Fibroblast of pulmonary artery (primary cell): ENCODE results near the gene INTS1.

Source experiments
- DNase-seq: peaks from one replicate; pipeline ENCODE4 v3.0.0-alpha.2; 2010; ENCODE audit warnings: low read depth
- H3K4me3 ChIP-seq: replicated peaks from 2 replicates; pipeline ENCODE4 v1.5.1; 2011; ENCODE audit warnings: low read depth, mild to moderate bottlenecking, control low read depth, low read length, moderate library complexity
- TF ChIP-seq, protein P1 (sequence below): IDR thresholded peaks from 2 replicates; pipeline ENCODE4 v1.5.1; 2011; ENCODE audit warnings: mild to moderate bottlenecking, control low read depth, low read length, inconsistent platforms; ENCODE audit errors: missing control alignments

INTS1 gene

DNA sequence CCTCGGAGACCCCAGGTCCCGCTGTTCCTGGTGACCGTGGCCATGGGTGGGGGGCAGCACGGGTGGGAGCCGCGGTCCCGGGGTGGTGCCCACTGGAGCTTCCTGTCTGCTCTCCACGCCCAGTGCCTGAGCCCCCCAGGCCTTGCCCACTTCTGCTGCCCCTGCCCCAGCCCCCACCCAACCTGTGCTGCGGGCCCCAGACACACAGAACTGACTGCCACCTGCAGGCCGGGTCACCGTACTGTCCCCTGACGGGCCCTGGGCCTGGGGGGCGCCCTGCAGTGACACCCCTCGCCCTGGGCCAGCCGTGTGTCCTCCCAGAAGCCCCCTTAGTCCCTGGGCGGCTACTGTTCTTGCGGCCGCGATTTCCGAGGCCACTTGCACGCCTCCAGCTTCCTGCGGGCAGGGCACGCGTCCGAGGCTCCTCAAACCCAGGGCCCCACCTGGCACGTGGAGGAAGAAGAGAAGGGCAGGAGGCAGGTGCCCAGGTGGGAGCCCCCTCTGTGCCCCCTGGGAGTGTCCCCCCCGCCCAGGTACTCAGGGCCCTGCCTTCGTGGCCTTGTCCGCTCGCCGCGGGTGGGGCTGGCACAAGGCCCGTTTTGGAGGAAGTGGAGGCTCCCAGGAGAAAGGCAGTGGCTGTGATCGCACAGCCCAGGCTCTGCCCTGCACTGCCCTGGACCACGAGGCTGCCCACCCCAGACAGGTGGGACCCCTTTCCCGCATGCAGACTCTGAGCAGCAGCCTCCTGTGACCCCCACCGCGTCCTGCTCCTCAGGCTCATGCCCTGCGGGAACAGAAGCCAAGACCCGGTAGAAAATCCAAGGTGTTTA is 41.4 kb upstream of the INTS1 start:
- no peak overlapping the region for H3K4me3 ChIP-seq
- DNase-seq, result no peak
- TF ChIP-seq, protein P1, sequence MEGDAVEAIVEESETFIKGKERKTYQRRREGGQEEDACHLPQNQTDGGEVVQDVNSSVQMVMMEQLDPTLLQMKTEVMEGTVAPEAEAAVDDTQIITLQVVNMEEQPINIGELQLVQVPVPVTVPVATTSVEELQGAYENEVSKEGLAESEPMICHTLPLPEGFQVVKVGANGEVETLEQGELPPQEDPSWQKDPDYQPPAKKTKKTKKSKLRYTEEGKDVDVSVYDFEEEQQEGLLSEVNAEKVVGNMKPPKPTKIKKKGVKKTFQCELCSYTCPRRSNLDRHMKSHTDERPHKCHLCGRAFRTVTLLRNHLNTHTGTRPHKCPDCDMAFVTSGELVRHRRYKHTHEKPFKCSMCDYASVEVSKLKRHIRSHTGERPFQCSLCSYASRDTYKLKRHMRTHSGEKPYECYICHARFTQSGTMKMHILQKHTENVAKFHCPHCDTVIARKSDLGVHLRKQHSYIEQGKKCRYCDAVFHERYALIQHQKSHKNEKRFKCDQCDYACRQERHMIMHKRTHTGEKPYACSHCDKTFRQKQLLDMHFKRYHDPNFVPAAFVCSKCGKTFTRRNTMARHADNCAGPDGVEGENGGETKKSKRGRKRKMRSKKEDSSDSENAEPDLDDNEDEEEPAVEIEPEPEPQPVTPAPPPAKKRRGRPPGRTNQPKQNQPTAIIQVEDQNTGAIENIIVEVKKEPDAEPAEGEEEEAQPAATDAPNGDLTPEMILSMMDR, result no peak

DNA sequence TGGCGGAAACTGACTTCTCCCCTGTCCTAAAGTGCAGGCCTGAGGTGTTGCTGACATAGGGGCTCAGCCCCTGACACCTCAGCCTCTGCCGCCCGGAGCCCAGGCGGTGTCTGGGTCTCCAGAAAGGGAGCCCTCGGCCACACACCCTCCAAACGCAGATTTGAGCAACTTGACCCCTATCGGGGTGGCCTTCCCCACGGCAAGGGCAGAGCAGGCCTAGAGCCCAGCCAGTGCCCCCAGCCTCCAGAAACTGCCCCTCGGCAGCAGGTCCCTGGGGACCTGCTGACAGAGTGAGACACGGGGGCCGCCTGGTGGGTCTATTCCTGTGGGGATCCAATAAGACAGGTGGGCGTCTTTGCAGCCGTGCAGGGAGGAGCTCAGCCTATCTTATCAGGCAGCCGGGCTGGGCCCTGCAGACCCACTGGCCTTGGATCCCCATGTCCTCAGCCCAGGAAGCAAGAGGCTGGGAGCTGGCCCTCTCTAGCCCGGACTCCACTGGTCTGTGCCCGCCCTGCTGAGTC is 40.8 kb upstream of the INTS1 start:
- TF ChIP-seq, protein P1, result no peak
- no peak for DNase-seq
- H3K4me3 ChIP-seq, result no peak overlapping the region

- TF ChIP-seq, protein P1, result no peak
- DNase-seq, result no peak
- no peak overlapping the region for H3K4me3 ChIP-seq
Observed at GRCh38 chr7:1544178-1544895, 40.1 kb upstream of the INTS1 start.

- TF ChIP-seq, protein P1, result no peak
- no peak for DNase-seq
- H3K4me3 ChIP-seq, result no peak overlapping the region
Observed at GRCh38 chr7:1543826-1544177, 39.6 kb upstream of the INTS1 start.

DNA sequence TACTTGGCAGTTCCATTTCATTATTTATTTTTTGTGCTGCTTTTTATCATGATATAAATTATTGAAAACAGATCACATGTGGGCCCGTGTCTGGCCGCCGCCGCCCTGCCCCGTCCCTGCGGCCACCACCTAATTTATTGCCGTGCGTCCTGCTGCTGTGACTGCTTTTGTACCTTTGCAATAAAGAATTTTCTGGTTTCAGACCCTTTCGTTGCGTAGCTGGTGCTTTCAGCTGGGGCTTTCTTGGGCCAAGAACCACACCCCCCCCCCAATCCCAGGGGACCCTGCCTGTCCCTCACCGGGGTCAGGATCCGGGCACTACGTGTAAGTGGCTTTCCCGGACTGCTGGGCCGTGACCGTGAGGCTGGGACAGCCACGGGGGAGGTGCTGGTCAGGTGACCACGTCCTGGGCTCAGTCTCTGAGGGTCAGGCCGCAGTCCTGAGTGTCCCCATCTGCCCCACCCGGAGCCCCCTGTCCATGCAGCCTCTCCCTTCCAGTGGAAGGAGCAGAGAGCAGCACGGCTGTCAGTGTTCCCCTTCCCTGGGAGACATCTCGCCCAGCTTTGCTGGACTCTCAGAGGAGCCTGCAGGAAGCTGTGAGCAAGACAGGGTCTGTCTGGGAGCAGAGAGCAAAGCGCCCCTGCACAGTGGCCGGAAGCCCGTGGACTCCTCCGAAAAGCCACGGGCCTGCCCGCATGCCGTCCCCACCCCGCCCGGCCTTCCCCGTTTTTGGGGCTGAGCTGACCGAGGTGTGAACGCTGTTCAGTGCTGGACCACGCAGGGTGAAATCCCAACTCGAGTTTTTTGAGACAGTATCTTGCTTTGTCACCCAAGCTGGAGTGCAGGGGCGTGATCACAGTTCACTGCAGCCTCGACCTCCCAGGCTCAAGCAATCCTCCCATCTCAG is 38.9 kb upstream of the INTS1 start:
- TF ChIP-seq, protein P1, result no peak
- no peak overlapping the region for H3K4me3 ChIP-seq
- no peak for DNase-seq

DNA sequence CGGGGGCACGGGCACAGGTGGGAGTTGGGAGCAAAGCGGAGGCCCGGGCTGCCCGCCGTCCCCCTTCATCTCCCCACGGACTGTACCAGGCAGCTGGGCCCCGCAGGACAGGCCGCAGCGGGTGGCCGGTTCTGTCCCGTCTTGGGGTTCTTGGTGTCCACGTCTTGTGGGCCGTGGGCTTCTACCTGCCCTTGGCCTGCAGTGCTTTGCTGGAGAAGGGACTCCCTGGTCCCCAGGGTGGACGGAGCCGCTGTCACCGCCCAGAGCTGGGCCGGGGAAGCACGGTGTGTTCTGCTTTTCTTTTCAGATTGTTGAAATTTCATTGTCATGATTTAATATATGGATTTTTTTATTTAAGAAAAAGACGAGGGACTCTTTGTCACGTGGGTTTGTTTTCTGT is 38.1 kb upstream of the INTS1 start:
- TF ChIP-seq, protein P1, result no peak

More for the DNA sequence above, 38.1 kb upstream of the INTS1 start:
- DNase-seq, result no peak
- no peak overlapping the region for H3K4me3 ChIP-seq
